Endothelial cell of umbilical vein (primary cell): ENCODE results near the gene CSNK1E. TPM values are rescaled to one million over a fixed set of nuclear protein-coding genes. Genes with fewer than 3 reads are reported as not detected.

Source experiments
- BruUV-seq: library from RNA; stranded (reverse); fragments of 400-500 nt; replicated peaks from 2 replicates; lab custom pipeline; 2021; lab: Mats Ljungman, UMichigan
- CTCF ChIA-PET: fragments of 300-600, 350-600 bp; sonication (Branson Sonifier 250); formaldehyde crosslinking; loops from one replicate; lab custom pipeline; 2021; ENCODE audit warnings: antibody characterized with exemption, inconsistent platforms; lab: Charles Lee
- POLR2A ChIA-PET: fragments of 300-600, 350-600 bp; sonication (Branson Sonifier 250); formaldehyde crosslinking; loops from one replicate; lab custom pipeline; 2021; ENCODE audit warnings: antibody characterized with exemption, inconsistent platforms; lab: Charles Lee
- DNase-seq: peaks from one replicate; pipeline ENCODE4 v3.0.0-alpha.2; 2011; ENCODE audit warnings: low read depth, low spot score
- FAIRE-seq: peaks from 2 replicates; lab custom pipeline; 2011; peaks lifted over from hg19 to GRCh38; lab: Jason Lieb, UNC
- H2AFZ ChIP-seq: 2 replicates; pipeline ENCODE4 v1.6.0; 2012; ENCODE audit warnings: low read depth, low read length, control low read depth, inconsistent platforms
- H3K27ac ChIP-seq: 2 replicates; pipeline ENCODE4 v1.5.1; 2011; ENCODE audit warnings: low read depth, mild to moderate bottlenecking, control low read depth, low read length, moderate library complexity; ENCODE audit not compliant: insufficient read depth
- H3K27me3 ChIP-seq, 2 experiments: 2 replicates each; pipeline versions ENCODE4 v1.6.0 to v1.6.1; 2011; ENCODE audit warnings: low read length in 2 of 2, mixed read lengths in 1 of 2; ENCODE audit not compliant: control insufficient read depth in 2 of 2, insufficient read depth in 2 of 2
- H3K36me3 ChIP-seq, 2 experiments: 2 replicates in 1 of 2; 3 replicates in 1 of 2; pipeline ENCODE4 v1.5.1; 2011; ENCODE audit warnings: low read length in 2 of 2, mild to moderate bottlenecking in 1 of 2, moderate library complexity in 1 of 2; ENCODE audit not compliant: control insufficient read depth in 2 of 2, insufficient read depth in 2 of 2; ENCODE audit errors: extremely low read depth in 1 of 2
- H3K4me1 ChIP-seq: 3 replicates; pipeline ENCODE4 v1.5.1; 2011; ENCODE audit warnings: mild to moderate bottlenecking, low read length; ENCODE audit not compliant: control insufficient read depth, insufficient read depth; ENCODE audit errors: extremely low read depth
- H3K4me2 ChIP-seq: 2 replicates; pipeline ENCODE4 v1.6.1; 2011; ENCODE audit warnings: low read length, control low read depth, mixed read lengths; ENCODE audit not compliant: insufficient read depth
- H3K4me3 ChIP-seq, 3 experiments: fragments of 200-600 bp in 1 of 3; sonication (generic), shearing (Covaris generic) in 1 of 3; replicated peaks in 1 of 3; 2 replicates each; pipeline ENCODE4 v1.5.1; 2011 to 2016; ENCODE audit warnings: control low read depth in 3 of 3, low read length in 3 of 3, mild to moderate bottlenecking in 2 of 3, inconsistent platforms in 1 of 3, low read depth in 1 of 3, moderate library complexity in 1 of 3; ENCODE audit not compliant: insufficient read depth in 1 of 3
- H3K79me2 ChIP-seq: 2 replicates; pipeline ENCODE4 v1.6.0; 2012; ENCODE audit warnings: low read length, inconsistent platforms; ENCODE audit not compliant: control insufficient read depth, insufficient read depth
- H3K9ac ChIP-seq: replicated peaks from 2 replicates; pipeline ENCODE3; 2011; ENCODE audit warnings: low read length, control low read depth; ENCODE audit not compliant: insufficient read depth; ENCODE audit errors: extremely low read depth
- H3K9me1 ChIP-seq: replicated peaks from 3 replicates; pipeline ENCODE4 v1.6.0; 2011; ENCODE audit warnings: mild to moderate bottlenecking, low read length; ENCODE audit not compliant: control insufficient read depth, insufficient read depth; ENCODE audit errors: extremely low read depth
- H3K9me3 ChIP-seq: replicated peaks from 2 replicates; pipeline ENCODE4 v1.5.1; 2012; ENCODE audit warnings: low read length, inconsistent platforms; ENCODE audit not compliant: control insufficient read depth, insufficient read depth
- H4K20me1 ChIP-seq: replicated peaks from 2 replicates; pipeline ENCODE3; 2011; ENCODE audit warnings: mild to moderate bottlenecking, low read length; ENCODE audit not compliant: control insufficient read depth, insufficient read depth; ENCODE audit errors: extremely low read depth
- CTCF ChIP-seq, 2 donors: IDR thresholded peaks; 1 replicate in 1 of 2; 2 replicates in 1 of 2; pipeline ENCODE4 v1.5.1; 2011; ENCODE audit warnings: low read length in 2 of 2, mild to moderate bottlenecking in 2 of 2, moderate library complexity in 2 of 2, control low read depth in 1 of 2, inconsistent platforms in 1 of 2, low read depth in 1 of 2; ENCODE audit not compliant: insufficient read depth in 1 of 2; ENCODE audit errors: extremely low read depth in 1 of 2
- EZH2 ChIP-seq: IDR thresholded peaks from 2 replicates; pipeline ENCODE4 v1.6.1; 2012; ENCODE audit warnings: borderline replicate concordance, low read depth, mild to moderate bottlenecking, moderate library complexity, low read length, inconsistent platforms; ENCODE audit not compliant: severe bottlenecking
- FOS ChIP-seq: IDR thresholded peaks from 2 replicates; pipeline ENCODE4 v1.6.1; 2011; ENCODE audit warnings: mild to moderate bottlenecking, low read length, moderate library complexity, borderline replicate concordance; ENCODE audit not compliant: insufficient read depth
- JUN ChIP-seq: IDR thresholded peaks from 2 replicates; pipeline ENCODE4 v1.6.1; 2011; ENCODE audit warnings: borderline replicate concordance, low read depth; ENCODE audit not compliant: insufficient read length, insufficient read depth
- MAX ChIP-seq: IDR thresholded peaks from 2 replicates; pipeline ENCODE4 v1.6.1; 2011; ENCODE audit not compliant: insufficient read depth, insufficient read length
- MYC ChIP-seq: IDR thresholded peaks from one replicate; pipeline ENCODE4 v1.6.1; 2011; ENCODE audit warnings: mild to moderate bottlenecking, low read depth, low read length
- POLR2A ChIP-seq: IDR thresholded peaks from 2 replicates; pipeline ENCODE4 v1.6.1; 2012; ENCODE audit warnings: low read depth, mild to moderate bottlenecking, control low read depth, low read length
- POLR2AphosphoS5 ChIP-seq: IDR thresholded peaks from 2 replicates; pipeline ENCODE4 v1.6.1; 2012; ENCODE audit warnings: low read depth, mild to moderate bottlenecking, control low read depth, low read length, moderate library complexity; ENCODE audit not compliant: insufficient read depth
- dilution Hi-C: fragments of 300-500 bp; cut with MboI; formaldehyde crosslinking; loops from one replicate; pipeline ENCODE4 v1.15.0; 2019; ENCODE audit warnings: low sequenced_read_pairs; ENCODE audit not compliant: extremely low pct_ligation_motif_present
- intact Hi-C: fragments of 100-400 bp; cut with micrococcal nuclease; formaldehyde crosslinking; loops from one replicate; pipeline ENCODE4 v1.10.0; 2022
- polyA plus RNA-seq, 4 experiments: library from polyadenylated mRNA; depleted of rRNA in 3 of 4; stranded (reverse) in 3 of 4; unstranded in 1 of 4; fragments of >200 nt; gene quantifications; 2 replicates each; pipeline versions ENCODE4 v1.2.1 to v1.2.3, GENCODE V29; 2011 to 2012; ENCODE audit warnings: missing spikeins in 1 of 4
- total RNA-seq: library from RNA; stranded (reverse); gene quantifications from 2 replicates; pipeline ENCODE4 v1.2.3, GENCODE V29; 2021

Gene CSNK1E
- total and polyA plus RNA-seq, 2 donors (not counting 3 experiments of a cell fraction or from before 2014, with no cell fraction given), result 259 to 262 TPM

- Histone ChIP-seq H4K20me1 (no peaks in the 10 kb centered on the region), H3K79me2 (peaks cover 12% of the 10 kb centered on the region), H3K27ac (no peak overlapping the region), H3K9me1 (no peaks in the 10 kb centered on the region), H3K27me3 (no peaks in the 10 kb centered on the region), H3K4me1 (peaks cover 15% of the 10 kb centered on the region), H3K9ac (no peak overlapping the region), H3K4me2 (no peak overlapping the region), H3K4me3 (no peak overlapping the region), H3K36me3 (no peaks in the 10 kb centered on the region), H2AFZ (no peak overlapping the region), H3K9me3 (no peaks in the 10 kb centered on the region)
- CTCF ChIA-PET, result no interaction called here
- DNase-seq (no peak), FAIRE-seq (no peak)
- BruUV-seq, result no TSS peak
- POLR2A ChIA-PET, result no interaction called here
- dilution Hi-C loops (no loop called here), intact Hi-C loops (no loop called here)
- TF ChIP-seq MYC, result no peak
- TF ChIP-seq POLR2A, result no peak
- no peak for TF ChIP-seq JUN
- TF ChIP-seq FOS, result no peak
- no peak for TF ChIP-seq POLR2AphosphoS5
- TF ChIP-seq CTCF (IDR thresholded peaks at IDR 0.05; ENCODE audit: extremely low read depth in 1 of 2, insufficient read depth in 1 of 2, low read depth in 1 of 2, low read length in 2 of 2), result no peak
- no peak for TF ChIP-seq EZH2
- no peak for TF ChIP-seq MAX
Measured at GRCh38 chr22:38320605-38321402, 3.6 kb upstream of the CSNK1E start.
